DOHH2 (cell line): ENCODE results near the gene EIF4B.

Source experiments
- H3F3A ChIP-seq: fragments of 200-600 bp; sonication (generic), shearing (Covaris generic); 2 replicates; pipeline ENCODE4 v1.6.0; 2016; ENCODE audit warnings: antibody characterized with exemption, mild to moderate bottlenecking; ENCODE audit not compliant: control insufficient read depth, insufficient read depth
- H3K27ac ChIP-seq: fragments of 200-600 bp; sonication (generic); 2 replicates; pipeline ENCODE4 v1.5.1; 2014; ENCODE audit warnings: low read depth, mild to moderate bottlenecking, low read length, moderate library complexity
- H3K27me3 ChIP-seq: fragments of 200-600 bp; sonication (generic); 2 replicates; pipeline ENCODE4 v1.6.1; 2014; ENCODE audit warnings: mild to moderate bottlenecking, low read length, mixed read lengths; ENCODE audit not compliant: control insufficient read depth
- H3K36me3 ChIP-seq: fragments of 200-600 bp; sonication (generic); 2 replicates; pipeline ENCODE4 v1.6.1; 2014; ENCODE audit warnings: mild to moderate bottlenecking, low read length, moderate library complexity, mixed read lengths; ENCODE audit not compliant: control insufficient read depth
- H3K4me1 ChIP-seq: fragments of 200-600 bp; sonication (generic); 2 replicates; pipeline ENCODE4 v1.6.1; 2014; ENCODE audit warnings: mild to moderate bottlenecking, low read length, mixed read lengths; ENCODE audit not compliant: control insufficient read depth
- H3K4me2 ChIP-seq: fragments of 200-600 bp; sonication (generic); 2 replicates; pipeline ENCODE4 v1.6.0; 2014; ENCODE audit warnings: mild to moderate bottlenecking, low read length, moderate library complexity
- H3K4me3 ChIP-seq: fragments of 200-600 bp; sonication (generic); 2 replicates; pipeline ENCODE4 v1.5.1; 2014; ENCODE audit warnings: mild to moderate bottlenecking, low read length, mixed read lengths
- H3K79me2 ChIP-seq: fragments of 200-600 bp; sonication (generic); 2 replicates; pipeline ENCODE4 v1.6.1; 2014; ENCODE audit warnings: mild to moderate bottlenecking, low read length, mixed read lengths; ENCODE audit not compliant: control insufficient read depth
- H3K9me2 ChIP-seq: fragments of 200-600 bp; sonication (generic); replicated peaks from 2 replicates; pipeline ENCODE4 v1.6.1; 2014; ENCODE audit warnings: mild to moderate bottlenecking, low read length, mixed read lengths; ENCODE audit not compliant: control insufficient read depth
- H3K9me3 ChIP-seq: fragments of 200-600 bp; sonication (generic); 2 replicates; pipeline ENCODE4 v1.6.1; 2014; ENCODE audit warnings: antibody characterized with exemption, low read length, mixed read lengths; ENCODE audit not compliant: control insufficient read depth, insufficient read depth
- H4K20me1 ChIP-seq: fragments of 200-600 bp; sonication (generic); 2 replicates; pipeline ENCODE4 v1.6.0; 2014; ENCODE audit warnings: low read depth, mild to moderate bottlenecking, antibody characterized with exemption, low read length, moderate library complexity; ENCODE audit not compliant: control insufficient read depth, insufficient read depth
- EZH2phosphoT487 ChIP-seq: fragments of 200-600 bp; sonication (generic); IDR thresholded peaks from 2 replicates; pipeline ENCODE4 v1.6.1; 2017; ENCODE audit warnings: borderline replicate concordance, mild to moderate bottlenecking, antibody characterized with exemption, low read length, moderate library complexity, mixed read lengths
- TF ChIP-seq, protein P1 (sequence below): fragments of 200-600 bp; sonication (generic); IDR thresholded peaks from one replicate; pipeline ENCODE4 v1.5.1; 2014; ENCODE audit warnings: antibody characterized with exemption, mild to moderate bottlenecking, low read depth, low read length; ENCODE audit not compliant: poor library complexity, severe bottlenecking

Gene EIF4B

DNA sequence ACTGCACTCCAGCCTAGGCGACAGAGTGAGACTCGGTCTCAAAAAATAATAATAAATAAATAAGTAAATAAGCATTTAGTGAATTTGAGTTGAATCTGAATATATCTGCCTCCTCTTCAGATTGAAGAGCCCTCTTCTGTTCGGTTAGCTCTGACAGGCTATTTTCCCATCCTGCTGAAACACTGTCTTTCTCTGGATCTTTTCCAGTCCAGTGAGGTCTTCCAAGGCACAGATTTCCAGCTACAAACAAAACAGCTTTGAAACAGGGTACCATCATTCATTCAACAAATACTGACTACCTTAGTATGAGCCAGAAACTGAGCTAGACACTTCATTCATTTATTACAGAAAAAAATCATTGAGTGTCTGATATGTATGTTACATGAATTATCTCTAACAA is 80.1 kb downstream of the EIF4B start:
- TF ChIP-seq EZH2phosphoT487 = no peak
- TF ChIP-seq, protein P1, sequence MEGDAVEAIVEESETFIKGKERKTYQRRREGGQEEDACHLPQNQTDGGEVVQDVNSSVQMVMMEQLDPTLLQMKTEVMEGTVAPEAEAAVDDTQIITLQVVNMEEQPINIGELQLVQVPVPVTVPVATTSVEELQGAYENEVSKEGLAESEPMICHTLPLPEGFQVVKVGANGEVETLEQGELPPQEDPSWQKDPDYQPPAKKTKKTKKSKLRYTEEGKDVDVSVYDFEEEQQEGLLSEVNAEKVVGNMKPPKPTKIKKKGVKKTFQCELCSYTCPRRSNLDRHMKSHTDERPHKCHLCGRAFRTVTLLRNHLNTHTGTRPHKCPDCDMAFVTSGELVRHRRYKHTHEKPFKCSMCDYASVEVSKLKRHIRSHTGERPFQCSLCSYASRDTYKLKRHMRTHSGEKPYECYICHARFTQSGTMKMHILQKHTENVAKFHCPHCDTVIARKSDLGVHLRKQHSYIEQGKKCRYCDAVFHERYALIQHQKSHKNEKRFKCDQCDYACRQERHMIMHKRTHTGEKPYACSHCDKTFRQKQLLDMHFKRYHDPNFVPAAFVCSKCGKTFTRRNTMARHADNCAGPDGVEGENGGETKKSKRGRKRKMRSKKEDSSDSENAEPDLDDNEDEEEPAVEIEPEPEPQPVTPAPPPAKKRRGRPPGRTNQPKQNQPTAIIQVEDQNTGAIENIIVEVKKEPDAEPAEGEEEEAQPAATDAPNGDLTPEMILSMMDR = no peak
- no peaks in the 10 kb centered on the region for H3F3A ChIP-seq
- peaks cover 33% of the 10 kb centered on the region for H3K27me3 ChIP-seq
- no peaks in the 10 kb centered on the region for H3K79me2 ChIP-seq
- H3K4me1 ChIP-seq = no peaks in the 10 kb centered on the region
- no peak overlapping the region for H3K27ac ChIP-seq
- no peaks in the 10 kb centered on the region for H3K36me3 ChIP-seq
- H4K20me1 ChIP-seq = no peaks in the 10 kb centered on the region
- H3K9me2 ChIP-seq = no peaks in the 10 kb centered on the region
- H3K9me3 ChIP-seq = no peaks in the 10 kb centered on the region
- no peak overlapping the region for H3K4me2 ChIP-seq
- H3K4me3 ChIP-seq = no peak overlapping the region

DNA sequence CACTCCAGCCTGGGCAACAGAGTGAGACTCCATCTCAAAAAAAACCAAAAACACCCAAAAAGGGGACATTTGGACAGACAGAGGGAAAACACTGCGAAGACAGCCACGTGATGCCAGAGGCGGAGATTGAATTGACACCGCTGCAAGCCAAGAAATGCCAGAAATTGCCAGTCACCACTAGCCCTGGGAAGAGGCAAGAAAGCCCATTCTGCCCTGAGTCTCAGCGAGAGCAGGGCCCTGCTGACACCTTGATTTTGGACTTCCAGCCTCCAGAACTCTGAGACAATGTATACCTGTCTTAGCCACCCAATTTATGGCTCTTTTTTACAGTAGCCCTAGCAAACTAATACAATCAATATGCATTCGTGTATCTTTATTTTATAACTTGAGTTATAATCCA is 83.8 kb downstream of the EIF4B start:
- Histone ChIP-seq H3K4me3 (no peak overlapping the region), H3K9me3 (no peaks in the 10 kb centered on the region), H3K27ac (no peak overlapping the region), H3K9me2 (no peaks in the 10 kb centered on the region), H3K27me3 (peaks cover 35% of the 10 kb centered on the region), H3F3A (no peaks in the 10 kb centered on the region), H3K4me1 (no peaks in the 10 kb centered on the region), H3K36me3 (no peaks in the 10 kb centered on the region), H3K4me2 (no peak overlapping the region), H4K20me1 (no peaks in the 10 kb centered on the region), H3K79me2 (no peaks in the 10 kb centered on the region)
- TF ChIP-seq, protein P1 = no peak
- TF ChIP-seq EZH2phosphoT487 = no peak

DNA sequence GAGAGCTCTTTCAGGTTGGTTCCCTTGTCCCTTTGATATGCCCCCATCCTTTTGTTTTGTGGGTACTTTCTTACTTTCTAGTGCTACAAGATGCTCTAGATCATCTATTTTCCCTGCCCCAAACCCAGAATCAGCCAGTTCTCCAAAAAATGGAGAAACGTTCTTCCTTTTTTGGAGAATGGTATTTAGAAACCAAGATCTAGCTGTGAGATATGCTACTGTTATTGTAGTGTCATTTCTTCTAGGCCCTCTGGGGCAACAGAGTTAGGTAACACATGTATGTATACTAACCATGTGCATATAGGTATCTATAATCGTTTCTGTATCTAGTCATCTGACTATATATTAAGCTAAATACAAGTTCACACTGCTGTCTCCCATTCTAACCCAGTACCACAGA is 84.3 kb downstream of the EIF4B start:
- no peak overlapping the region for H3K4me3 ChIP-seq
- no peaks in the 10 kb centered on the region for H3K79me2 ChIP-seq
- no peaks in the 10 kb centered on the region for H3F3A ChIP-seq
- H3K27ac ChIP-seq = no peak overlapping the region
- no peaks in the 10 kb centered on the region for H3K9me3 ChIP-seq
- TF ChIP-seq, protein P1 = no peak
- TF ChIP-seq EZH2phosphoT487 = no peak
- H3K4me1 ChIP-seq = no peaks in the 10 kb centered on the region
- H3K27me3 ChIP-seq = peaks cover 34% of the 10 kb centered on the region
- no peaks in the 10 kb centered on the region for H4K20me1 ChIP-seq
- H3K9me2 ChIP-seq = no peaks in the 10 kb centered on the region
- H3K36me3 ChIP-seq = no peaks in the 10 kb centered on the region
- no peak overlapping the region for H3K4me2 ChIP-seq

DNA sequence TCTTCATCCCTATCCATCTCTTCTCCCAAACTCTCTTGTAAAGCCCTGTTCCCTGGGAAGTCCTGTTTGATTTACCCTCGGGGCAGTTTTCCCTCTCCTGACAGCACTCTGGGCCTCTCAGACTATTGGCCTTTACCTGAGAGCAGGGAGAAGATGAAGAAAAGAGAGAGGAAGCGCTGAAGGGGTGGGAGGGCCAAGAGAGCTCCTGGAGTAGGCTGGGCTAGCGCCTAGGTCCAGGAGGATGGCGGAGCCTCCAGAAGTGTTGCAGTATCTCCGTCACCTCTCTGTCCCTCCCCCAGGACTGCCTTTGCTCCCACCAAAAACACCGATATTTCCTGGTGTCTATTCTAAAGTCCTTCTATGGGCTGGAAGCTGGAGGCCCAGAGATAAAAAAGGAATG is 85.5 kb downstream of the EIF4B start:
- Histone ChIP-seq H3K27me3 (peaks cover 37% of the 10 kb centered on the region), H4K20me1 (no peaks in the 10 kb centered on the region), H3K27ac (no peak overlapping the region), H3K9me3 (no peaks in the 10 kb centered on the region), H3F3A (no peaks in the 10 kb centered on the region), H3K4me2 (no peak overlapping the region), H3K9me2 (no peaks in the 10 kb centered on the region), H3K4me1 (peaks cover under 1% of the 10 kb centered on the region), H3K4me3 (no peak overlapping the region), H3K79me2 (no peaks in the 10 kb centered on the region), H3K36me3 (no peaks in the 10 kb centered on the region)
- no peak for TF ChIP-seq EZH2phosphoT487
- TF ChIP-seq, protein P1 = no peak
